Thyroid gland (tissue), 4 donors: ENCODE results near the gene AKNA. TPM values are rescaled to one million over a fixed set of nuclear protein-coding genes. Genes with fewer than 3 reads are reported as not detected.

Source experiments
- DNase-seq, 2 donors: peaks; one replicate each; pipeline ENCODE4 v3.0.0-alpha.2; 2019
- H3K27ac ChIP-seq, 3 donors: fragments of 200-600 bp; sonication (generic); 1 replicate in 2 of 3; 2 replicates in 1 of 3; pipeline ENCODE4 v1.5.1; 2016 to 2019; ENCODE audit warnings: mild to moderate bottlenecking in 1 of 3, moderate library complexity in 1 of 3
- H3K27me3 ChIP-seq: fragments of 200-600 bp; sonication (generic); one replicate; pipeline ENCODE4 v1.5.1; 2019
- H3K36me3 ChIP-seq, 2 donors: fragments of 200-600 bp; sonication (generic); one replicate each; pipeline ENCODE4 v1.5.1; 2016 to 2019
- H3K4me1 ChIP-seq, 2 donors: fragments of 200-600 bp; sonication (generic); one replicate each; pipeline ENCODE4 v1.5.1; 2017 to 2019
- H3K4me3 ChIP-seq, 3 donors: fragments of 200-600 bp; sonication (generic); replicated peaks in 1 of 3; 1 replicate in 2 of 3; 2 replicates in 1 of 3; pipeline ENCODE4 v1.5.1; 2016; ENCODE audit warnings: mild to moderate bottlenecking in 1 of 3
- H3K9me3 ChIP-seq: fragments of 200-600 bp; sonication (generic); one replicate; pipeline ENCODE4 v1.5.1; 2017
- POLR2A ChIP-seq, 2 donors: fragments of 450-650 bp; IDR thresholded peaks; one replicate each; pipeline ENCODE4 v1.6.1; 2017; ENCODE audit warnings: antibody characterized with exemption in 2 of 2, mild to moderate bottlenecking in 2 of 2, moderate library complexity in 1 of 2
- WGBS, 2 donors: methylation state at CpG; one replicate each; pipeline ENCODE4 v1.1.5; 2017; 5-methylcytosine and 5-hydroxymethylcytosine counted together
- intact Hi-C: fragments of 100-400 bp; cut with DNase I; formaldehyde crosslinking; loops from one replicate; pipeline ENCODE4 v1.15.1; 2023
- total RNA-seq, 4 donors: library from RNA; depleted of rRNA; stranded (reverse); fragments of >200 nt; gene quantifications; one replicate each; pipeline ENCODE4 v1.2.3, GENCODE V29; 2016
- TF ChIP-seq, protein P1 (sequence below), 6 experiments: fragments of 200-600 bp in 3 of 6; fragments of 450-650 bp in 3 of 6; sonication (generic) in 3 of 6; IDR thresholded peaks; one replicate each; pipeline ENCODE4 v1.5.1; 2016 to 2019; ENCODE audit warnings: antibody characterized with exemption in 6 of 6, mild to moderate bottlenecking in 2 of 6, inconsistent platforms in 1 of 6, moderate library complexity in 1 of 6

Gene AKNA
- total RNA-seq, 4 donors from 2014 or later = 10.0 to 17.0 (median 12.5) TPM

- no peaks in the 10 kb centered on the region for H3K27me3 ChIP-seq
- H3K36me3 ChIP-seq = no peaks in the 10 kb centered on the region
- H3K27ac ChIP-seq = no peak overlapping the region
- DNase-seq = no peak
- H3K4me1 ChIP-seq = no peaks in the 10 kb centered on the region
- WGBS, 2 donors = 83 to 94% methylated on average over 9 to 14 of the region's 14 CpGs
- intact Hi-C loops = no loop called here
- no peak for TF ChIP-seq POLR2A (IDR thresholded peaks at IDR 0.05)
- TF ChIP-seq, protein P1, sequence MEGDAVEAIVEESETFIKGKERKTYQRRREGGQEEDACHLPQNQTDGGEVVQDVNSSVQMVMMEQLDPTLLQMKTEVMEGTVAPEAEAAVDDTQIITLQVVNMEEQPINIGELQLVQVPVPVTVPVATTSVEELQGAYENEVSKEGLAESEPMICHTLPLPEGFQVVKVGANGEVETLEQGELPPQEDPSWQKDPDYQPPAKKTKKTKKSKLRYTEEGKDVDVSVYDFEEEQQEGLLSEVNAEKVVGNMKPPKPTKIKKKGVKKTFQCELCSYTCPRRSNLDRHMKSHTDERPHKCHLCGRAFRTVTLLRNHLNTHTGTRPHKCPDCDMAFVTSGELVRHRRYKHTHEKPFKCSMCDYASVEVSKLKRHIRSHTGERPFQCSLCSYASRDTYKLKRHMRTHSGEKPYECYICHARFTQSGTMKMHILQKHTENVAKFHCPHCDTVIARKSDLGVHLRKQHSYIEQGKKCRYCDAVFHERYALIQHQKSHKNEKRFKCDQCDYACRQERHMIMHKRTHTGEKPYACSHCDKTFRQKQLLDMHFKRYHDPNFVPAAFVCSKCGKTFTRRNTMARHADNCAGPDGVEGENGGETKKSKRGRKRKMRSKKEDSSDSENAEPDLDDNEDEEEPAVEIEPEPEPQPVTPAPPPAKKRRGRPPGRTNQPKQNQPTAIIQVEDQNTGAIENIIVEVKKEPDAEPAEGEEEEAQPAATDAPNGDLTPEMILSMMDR (IDR thresholded peaks at IDR 0.05) = no peak
- no peak overlapping the region for H3K4me3 ChIP-seq
- H3K9me3 ChIP-seq = no peaks in the 10 kb centered on the region
Observed at GRCh38 chr9:114423181-114423580, 35.4 kb upstream of the AKNA start.

GRCh38 chr9:114421147-114421546 lies 33.4 kb upstream of the AKNA start:
- no peaks in the 10 kb centered on the region for H3K36me3 ChIP-seq
- DNase-seq = no peak
- no peaks in the 10 kb centered on the region for H3K27me3 ChIP-seq
- intact Hi-C loops = no loop called here
- H3K4me3 ChIP-seq = no peak overlapping the region
- TF ChIP-seq, protein P1 (IDR thresholded peaks at IDR 0.05) = no peak
- no peak for TF ChIP-seq POLR2A (IDR thresholded peaks at IDR 0.05)
- 100% methylated on average over 2 of the region's 2 CpGs for WGBS, 2 donors
- H3K4me1 ChIP-seq = no peaks in the 10 kb centered on the region
- H3K27ac ChIP-seq = no peak overlapping the region
- H3K9me3 ChIP-seq = no peaks in the 10 kb centered on the region

GRCh38 chr9:114419796-114420195 lies 32.0 kb upstream of the AKNA start:
- TF ChIP-seq POLR2A (IDR thresholded peaks at IDR 0.05) = no peak
- TF ChIP-seq, protein P1 (IDR thresholded peaks at IDR 0.05) = no peak

GRCh38 chr9:114418053-114418452 lies 30.3 kb upstream of the AKNA start:
- no peak for DNase-seq
- TF ChIP-seq, protein P1 (IDR thresholded peaks at IDR 0.05) = no peak
- no peak for TF ChIP-seq POLR2A (IDR thresholded peaks at IDR 0.05)
- H3K27ac ChIP-seq = no peak overlapping the region
- no peaks in the 10 kb centered on the region for H3K4me1 ChIP-seq
- H3K36me3 ChIP-seq = no peaks in the 10 kb centered on the region
- no peak overlapping the region for H3K4me3 ChIP-seq
- intact Hi-C loops = no loop called here
- 78 to 97% methylated on average over 6 of the region's 6 CpGs for WGBS, 2 donors
- no peaks in the 10 kb centered on the region for H3K9me3 ChIP-seq
- H3K27me3 ChIP-seq = no peaks in the 10 kb centered on the region

More at GRCh38 chr9:114419796-114420195, 32.0 kb upstream of the AKNA start:
- Histone ChIP-seq H3K27ac (no peak overlapping the region), H3K9me3 (no peaks in the 10 kb centered on the region), H3K4me3 (no peak overlapping the region), H3K4me1 (no peaks in the 10 kb centered on the region), H3K36me3 (no peaks in the 10 kb centered on the region), H3K27me3 (no peaks in the 10 kb centered on the region)
- WGBS, 2 donors = 90 to 94% methylated on average over 8 of the region's 8 CpGs
- DNase-seq = no peak
- intact Hi-C loops = no loop called here

- Histone ChIP-seq H3K27ac (no peak overlapping the region), H3K4me1 (no peaks in the 10 kb centered on the region), H3K4me3 (no peak overlapping the region), H3K36me3 (no peaks in the 10 kb centered on the region), H3K27me3 (no peaks in the 10 kb centered on the region), H3K9me3 (no peaks in the 10 kb centered on the region)
- 69 to 77% methylated on average over 3 of the region's 3 CpGs for WGBS, 2 donors
- no peak for TF ChIP-seq POLR2A (IDR thresholded peaks at IDR 0.05)
- TF ChIP-seq, protein P1 (IDR thresholded peaks at IDR 0.05) = no peak
- intact Hi-C loops = no loop called here
- DNase-seq = no peak
Observed at GRCh38 chr9:114417511-114417910, 29.7 kb upstream of the AKNA start.
